SJSA1 (cell line): ENCODE data around the gene ROMO1. TPM values are rescaled to one million over a fixed set of nuclear protein-coding genes. Genes with fewer than 3 reads are reported as not detected.
"Not testable (repeated sequence)": the region's sequence is repeated elsewhere in the genome, so short reads cannot be mapped to it uniquely, and the experiment has no call there.

Source experiments
- DNase-seq, 2 experiments: peaks; one replicate each; pipeline ENCODE4 v3.0.0-alpha.2; 2015 to 2020; ENCODE audit warnings: low spot score in 2 of 2, low read depth in 1 of 2
- H3K27ac ChIP-seq: fragments of 250-450 bp; sonication (Bioruptor Pico); 2 replicates; pipeline ENCODE4 v1.5.1; 2020; ENCODE audit warnings: mild to moderate bottlenecking, moderate library complexity
- H3K27me3 ChIP-seq: fragments of 250-450 bp; sonication (Bioruptor Pico); replicated peaks from 2 replicates; pipeline ENCODE4 v1.5.1; 2020; ENCODE audit warnings: mild to moderate bottlenecking, moderate library complexity
- H3K36me3 ChIP-seq: fragments of 250-450 bp; sonication (Bioruptor Pico); 2 replicates; pipeline ENCODE4 v1.5.1; 2020; ENCODE audit warnings: mild to moderate bottlenecking
- H3K4me1 ChIP-seq: fragments of 250-450 bp; sonication (Bioruptor Pico); replicated peaks from 2 replicates; pipeline ENCODE4 v1.6.1; 2021; ENCODE audit warnings: mild to moderate bottlenecking
- H3K4me3 ChIP-seq: fragments of 250-450 bp; sonication (Bioruptor Pico); 2 replicates; pipeline ENCODE4 v1.5.1; 2020; ENCODE audit warnings: mild to moderate bottlenecking
- H3K9me3 ChIP-seq: fragments of 250-450 bp; sonication (Bioruptor Pico); replicated peaks from 2 replicates; pipeline ENCODE4 v1.5.1; 2020; ENCODE audit warnings: mild to moderate bottlenecking
- total RNA-seq: library from RNA; depleted of rRNA; stranded (reverse); fragments of >200 nt; shearing (Covaris generic); gene quantifications from 2 replicates; pipeline ENCODE4 v1.2.3, GENCODE V29; 2014

The ROMO1 gene
- total RNA-seq, 1 experiment from 2014 or later = 288 TPM

GRCh38 chr20:35721621-35722020, 22.4 kb downstream of the ROMO1 start:
- Histone ChIP-seq H3K36me3 (peaks cover 100% of the 10 kb centered on the region), H3K9me3 (no peaks in the 10 kb centered on the region), H3K27ac (no peak overlapping the region), H3K4me3 (no peak overlapping the region), H3K27me3 (no peaks in the 10 kb centered on the region), H3K4me1 (no peaks in the 10 kb centered on the region)
- DNase-seq = no peak

- not testable (repeated sequence) for H3K27ac ChIP-seq, H3K9me3 ChIP-seq, H3K4me1 ChIP-seq, H3K27me3 ChIP-seq, DNase-seq, H3K4me3 ChIP-seq
- H3K36me3 ChIP-seq = peaks cover 100% of the 10 kb centered on the region
These were observed 24.1 kb downstream of the ROMO1 start for GRCh38 chr20:35723275-35723639.

- DNase-seq, H3K4me1 ChIP-seq, H3K9me3 ChIP-seq, H3K27ac ChIP-seq, H3K4me3 ChIP-seq, H3K27me3 ChIP-seq: not testable (repeated sequence)
- peaks cover 100% of the 10 kb centered on the region for H3K36me3 ChIP-seq
These were observed 24.6 kb downstream of the ROMO1 start for GRCh38 chr20:35723652-35724320.

- peaks cover 100% of the 10 kb centered on the region for H3K36me3 ChIP-seq
- H3K27me3 ChIP-seq = no peaks in the 10 kb centered on the region
- H3K27ac ChIP-seq = no peak overlapping the region
- H3K4me1 ChIP-seq = no peaks in the 10 kb centered on the region
- no peaks in the 10 kb centered on the region for H3K9me3 ChIP-seq
- no peak overlapping the region for H3K4me3 ChIP-seq
- DNase-seq = no peak
These were observed 25.4 kb downstream of the ROMO1 start for GRCh38 chr20:35724321-35725230.

GRCh38 chr20:35726842-35727711, 27.9 kb downstream of the ROMO1 start:
- H3K4me3 ChIP-seq = no peak overlapping the region
- H3K36me3 ChIP-seq = peaks cover 100% of the 10 kb centered on the region
- H3K4me1 ChIP-seq = no peaks in the 10 kb centered on the region
- H3K27ac ChIP-seq = no peak overlapping the region
- H3K27me3 ChIP-seq = no peaks in the 10 kb centered on the region
- no peaks in the 10 kb centered on the region for H3K9me3 ChIP-seq
- no peak for DNase-seq

- no peak for DNase-seq
- Histone ChIP-seq H3K4me1 (no peaks in the 10 kb centered on the region), H3K27me3 (no peaks in the 10 kb centered on the region), H3K27ac (no peak overlapping the region), H3K36me3 (peaks cover 100% of the 10 kb centered on the region), H3K4me3 (no peak overlapping the region), H3K9me3 (no peaks in the 10 kb centered on the region)
These were observed 30.1 kb downstream of the ROMO1 start for GRCh38 chr20:35729283-35729807.

GRCh38 chr20:35729836-35730582, 30.8 kb downstream of the ROMO1 start:
- Histone ChIP-seq H3K9me3 (no peaks in the 10 kb centered on the region), H3K4me3 (no peak overlapping the region), H3K36me3 (peaks cover 100% of the 10 kb centered on the region), H3K27me3 (no peaks in the 10 kb centered on the region), H3K4me1 (no peaks in the 10 kb centered on the region), H3K27ac (no peak overlapping the region)
- DNase-seq = no peak

- Histone ChIP-seq H3K4me1 (no peaks in the 10 kb centered on the region), H3K27me3 (no peaks in the 10 kb centered on the region), H3K27ac (no peak overlapping the region), H3K36me3 (peaks cover 100% of the 10 kb centered on the region), H3K9me3 (no peaks in the 10 kb centered on the region), H3K4me3 (no peak overlapping the region)
- no peak for DNase-seq
These were observed 31.6 kb downstream of the ROMO1 start for GRCh38 chr20:35730583-35731468.

- H3K36me3 ChIP-seq = peaks cover 100% of the 10 kb centered on the region
- no peaks in the 10 kb centered on the region for H3K27me3 ChIP-seq
- H3K27ac ChIP-seq = no peak overlapping the region
- no peaks in the 10 kb centered on the region for H3K4me1 ChIP-seq
- no peak overlapping the region for H3K4me3 ChIP-seq
- no peaks in the 10 kb centered on the region for H3K9me3 ChIP-seq
- DNase-seq = no peak
These were observed 32.2 kb downstream of the ROMO1 start for GRCh38 chr20:35731469-35731788.

GRCh38 chr20:35731862-35732643, 32.8 kb downstream of the ROMO1 start:
- H3K27me3 ChIP-seq = no peaks in the 10 kb centered on the region
- H3K4me1 ChIP-seq = no peaks in the 10 kb centered on the region
- H3K9me3 ChIP-seq = no peaks in the 10 kb centered on the region
- no peak overlapping the region for H3K4me3 ChIP-seq
- no peak overlapping the region for H3K27ac ChIP-seq
- DNase-seq = no peak
- H3K36me3 ChIP-seq = peaks cover 100% of the 10 kb centered on the region

- no peak for DNase-seq
- peaks cover 100% of the 10 kb centered on the region for H3K36me3 ChIP-seq
- no peaks in the 10 kb centered on the region for H3K4me1 ChIP-seq
- no peak overlapping the region for H3K27ac ChIP-seq
- H3K9me3 ChIP-seq = no peaks in the 10 kb centered on the region
- H3K4me3 ChIP-seq = no peak overlapping the region
- no peaks in the 10 kb centered on the region for H3K27me3 ChIP-seq
These were observed 33.4 kb downstream of the ROMO1 start for GRCh38 chr20:35732644-35732982.

- Histone ChIP-seq H3K27ac (no peak overlapping the region), H3K9me3 (no peaks in the 10 kb centered on the region), H3K27me3 (no peaks in the 10 kb centered on the region), H3K4me1 (no peaks in the 10 kb centered on the region), H3K36me3 (peaks cover 100% of the 10 kb centered on the region), H3K4me3 (no peak overlapping the region)
- DNase-seq = no peak
These were observed 35.2 kb downstream of the ROMO1 start for GRCh38 chr20:35734374-35734773.
